ENCODE data around the gene MAVS. TPM values are rescaled to one million over a fixed set of nuclear protein-coding genes. Genes with fewer than 3 reads are reported as not detected.
"Not testable (repeated sequence)": the region's sequence is repeated elsewhere in the genome, so short reads cannot be mapped to it uniquely, and the experiment has no call there.

MAVS gene
- total RNA-seq, 1 donor from 2014 or later, result 40.2 TPM

DNA sequence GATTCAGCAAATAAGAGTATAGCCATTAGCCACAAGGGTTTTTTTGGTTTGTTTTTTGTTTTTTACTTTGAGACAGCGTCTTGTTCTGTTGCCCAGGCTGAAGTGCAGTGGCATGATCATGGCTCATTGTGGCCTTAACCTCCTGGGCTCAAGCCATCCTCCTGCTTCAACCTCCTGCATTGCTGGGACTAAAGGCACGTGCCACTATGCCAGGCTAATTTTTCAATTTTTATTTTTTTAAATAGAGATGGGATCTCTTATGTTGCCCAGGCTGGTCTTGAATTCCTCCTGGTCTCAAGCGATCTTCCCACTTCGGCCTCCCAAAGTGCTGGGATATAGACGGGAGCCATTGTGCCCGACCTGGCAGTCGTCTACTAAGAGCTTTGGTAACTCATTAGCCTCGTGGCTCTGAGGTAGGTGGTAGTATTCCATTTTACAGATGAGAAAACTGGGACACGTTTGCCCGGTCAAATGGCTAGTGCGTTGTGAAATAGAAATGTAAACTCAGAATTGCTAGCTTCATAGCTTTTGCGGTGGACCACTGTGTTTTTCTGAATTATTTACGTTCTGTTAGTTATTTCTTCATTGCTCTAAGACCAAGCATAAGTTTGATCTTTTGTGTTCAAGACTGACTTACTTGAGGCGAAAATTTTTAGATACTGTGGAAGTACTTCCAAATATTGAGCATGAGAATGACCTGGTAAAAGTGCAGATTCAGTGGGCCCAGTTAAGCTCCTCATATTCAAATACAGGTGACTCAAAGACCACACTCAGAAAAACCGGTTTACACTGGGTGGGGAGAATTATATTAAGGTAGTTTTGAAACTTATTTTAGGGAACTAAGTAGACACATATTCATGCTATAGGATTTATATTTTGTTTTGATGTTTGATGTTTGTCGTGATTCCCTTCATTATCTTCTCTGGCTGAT, 44.6 kb downstream of the MAVS start:
- Mint-ChIP-seq H3K4me1 (peaks cover 52% of the 10 kb centered on the region), H3K36me3 (ENCODE audit: low read depth) (peaks cover 42% of the 10 kb centered on the region), H3K4me3 (peak overlapping the region; percentile 100), H3K9me3 (no peaks in the 10 kb centered on the region), H3K27me3 (no peaks in the 10 kb centered on the region), H3K27ac (peak overlapping the region; percentile 99)
- no peak for DNase-seq
- intact Hi-C loops (cut with micrococcal nuclease), result no loop called here

- DNase-seq, result no peak
- Mint-ChIP-seq H3K9me3 (no peaks in the 10 kb centered on the region), H3K27me3 (no peaks in the 10 kb centered on the region), H3K27ac (no peak overlapping the region), H3K4me1 (peaks cover 55% of the 10 kb centered on the region), H3K4me3 (no peak overlapping the region), H3K36me3 (ENCODE audit: low read depth) (peaks cover 43% of the 10 kb centered on the region)
- intact Hi-C loops (cut with micrococcal nuclease), result no loop called here
These were observed 48.2 kb downstream of the MAVS start for GRCh38 chr20:3894796-3895195.

DNA sequence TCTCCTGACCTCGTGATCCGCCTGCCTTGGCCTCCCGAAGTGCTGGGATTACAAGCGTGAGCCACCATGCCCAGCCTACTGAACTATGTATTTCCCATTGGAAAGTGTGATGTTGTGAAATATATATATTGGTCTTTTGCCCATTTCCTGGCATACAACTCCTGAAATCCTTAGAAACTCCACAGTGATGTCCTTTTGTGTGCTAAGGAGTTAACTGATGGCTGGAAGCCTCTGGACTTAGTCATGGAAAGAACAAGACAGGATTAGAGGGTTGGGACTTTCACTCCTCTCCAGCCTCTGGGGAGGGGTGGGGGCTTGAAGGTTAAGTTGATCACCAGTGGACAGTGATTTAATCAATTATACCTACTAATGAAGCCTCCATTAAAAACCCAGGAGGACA, 49.7 kb downstream of the MAVS start:
- Mint-ChIP-seq H3K4me3 (no peak overlapping the region), H3K9me3 (no peaks in the 10 kb centered on the region), H3K27ac (no peak overlapping the region), H3K36me3 (ENCODE audit: low read depth) (peaks cover 29% of the 10 kb centered on the region), H3K27me3 (no peaks in the 10 kb centered on the region), H3K4me1 (peaks cover 53% of the 10 kb centered on the region)
- no peak for DNase-seq
- intact Hi-C loops (cut with micrococcal nuclease), result no loop called here

- peaks cover 54% of the 10 kb centered on the region for H3K4me1 Mint-ChIP-seq
- intact Hi-C loops (cut with micrococcal nuclease), result no loop called here
- peak overlapping the region; percentile 54 for H3K27ac Mint-ChIP-seq
- H3K36me3 Mint-ChIP-seq (ENCODE audit: low read depth), result peaks cover 22% of the 10 kb centered on the region
- no peak for DNase-seq
- no peak overlapping the region for H3K4me3 Mint-ChIP-seq
- H3K9me3 Mint-ChIP-seq, result no peaks in the 10 kb centered on the region
- H3K27me3 Mint-ChIP-seq, result no peaks in the 10 kb centered on the region
These were observed 50.4 kb downstream of the MAVS start for GRCh38 chr20:3896853-3897583.

DNA sequence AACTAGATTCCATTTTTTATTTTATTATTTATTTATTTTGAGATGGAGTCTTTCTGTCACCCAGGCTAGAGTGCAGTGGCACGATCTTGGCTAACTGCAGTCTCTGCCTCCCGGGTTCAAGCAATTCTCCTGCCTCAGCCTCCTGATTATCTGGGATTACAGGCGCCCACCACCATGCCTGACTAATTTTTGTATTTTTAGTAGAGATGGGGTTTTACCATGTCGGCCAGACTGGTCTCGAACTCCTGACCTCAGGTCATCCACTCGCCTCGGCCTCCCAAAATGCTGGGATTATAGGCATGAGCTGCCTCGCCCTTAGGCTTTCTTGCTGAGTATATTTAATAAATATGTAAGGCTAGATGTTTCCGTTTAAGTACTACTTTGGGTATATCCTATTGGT, 51.5 kb downstream of the MAVS start:
- H3K4me3 Mint-ChIP-seq; DNase-seq; H3K9me3 Mint-ChIP-seq; intact Hi-C loops (cut with micrococcal nuclease); H3K27ac Mint-ChIP-seq; H3K27me3 Mint-ChIP-seq: not testable (repeated sequence)
- Mint-ChIP-seq H3K4me1 (peaks cover 53% of the 10 kb centered on the region), H3K36me3 (ENCODE audit: low read depth) (peaks cover 14% of the 10 kb centered on the region)

- H3K4me1 Mint-ChIP-seq, result peaks cover 49% of the 10 kb centered on the region
- H3K27me3 Mint-ChIP-seq, result no peaks in the 10 kb centered on the region
- no peak overlapping the region for H3K4me3 Mint-ChIP-seq
- H3K36me3 Mint-ChIP-seq (ENCODE audit: low read depth), result peaks cover 11% of the 10 kb centered on the region
- no peak for DNase-seq
- intact Hi-C loops (cut with micrococcal nuclease), result no loop called here
- no peak overlapping the region for H3K27ac Mint-ChIP-seq
- H3K9me3 Mint-ChIP-seq, result no peaks in the 10 kb centered on the region
These were observed 52.0 kb downstream of the MAVS start for GRCh38 chr20:3898639-3899038.

- Mint-ChIP-seq H3K27me3 (no peaks in the 10 kb centered on the region), H3K4me3 (no peak overlapping the region), H3K9me3 (no peaks in the 10 kb centered on the region), H3K4me1 (peaks cover 52% of the 10 kb centered on the region), H3K36me3 (ENCODE audit: low read depth) (peaks cover 8% of the 10 kb centered on the region), H3K27ac (peak overlapping the region; percentile 80)
- intact Hi-C loops (cut with micrococcal nuclease), result no loop called here
- no peak for DNase-seq
These were observed 53.6 kb downstream of the MAVS start for GRCh38 chr20:3900187-3900604.

DNA sequence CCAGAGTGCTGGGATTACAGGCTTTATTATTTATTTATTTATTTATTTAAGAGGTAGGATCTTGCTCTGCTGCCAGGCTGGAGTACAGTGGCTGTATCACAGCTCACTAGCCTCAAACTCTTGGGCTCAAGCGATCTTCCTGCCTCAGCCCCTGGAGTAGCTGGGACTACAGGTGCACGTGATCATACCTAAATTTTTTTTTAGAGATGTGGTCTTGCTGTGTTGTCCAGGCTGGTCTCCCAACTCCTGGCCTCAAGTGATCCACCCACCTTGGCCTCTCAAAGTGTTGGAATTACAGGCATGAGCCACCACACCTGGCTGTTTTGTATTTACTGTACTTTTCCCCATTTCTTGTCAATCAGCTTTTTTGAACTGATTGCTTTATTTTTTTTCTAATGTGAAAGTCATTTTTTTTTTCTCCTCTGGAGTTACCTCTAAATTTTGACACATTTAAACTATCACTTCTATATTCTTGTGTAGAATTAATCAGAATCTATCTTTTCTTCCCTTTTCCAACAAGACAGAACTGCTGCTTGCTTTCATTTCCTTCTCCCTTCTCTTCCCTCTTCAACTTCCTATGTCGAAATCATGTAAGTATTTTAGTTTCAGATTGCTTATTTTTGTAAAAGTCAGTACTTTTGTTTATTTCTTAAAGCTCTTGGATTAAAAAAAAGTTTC, 54.5 kb downstream of the MAVS start:
- DNase-seq, result no peak
- H3K9me3 Mint-ChIP-seq, result no peaks in the 10 kb centered on the region
- no peaks in the 10 kb centered on the region for H3K27me3 Mint-ChIP-seq
- H3K36me3 Mint-ChIP-seq (ENCODE audit: low read depth), result peaks cover 8% of the 10 kb centered on the region
- intact Hi-C loops (cut with micrococcal nuclease), result no loop called here
- peaks cover 48% of the 10 kb centered on the region for H3K4me1 Mint-ChIP-seq
- peak overlapping the region; percentile 28 for H3K4me3 Mint-ChIP-seq
- peak overlapping the region; percentile 77 for H3K27ac Mint-ChIP-seq

- Mint-ChIP-seq H3K27me3 (no peaks in the 10 kb centered on the region), H3K9me3 (no peaks in the 10 kb centered on the region), H3K4me1 (peaks cover 47% of the 10 kb centered on the region), H3K27ac (peak overlapping the region; percentile 77), H3K4me3 (peak overlapping the region; percentile 28), H3K36me3 (ENCODE audit: low read depth) (peaks cover 6% of the 10 kb centered on the region)
- DNase-seq, result no peak
- intact Hi-C loops (cut with micrococcal nuclease), result no loop called here
These were observed 55.2 kb downstream of the MAVS start for GRCh38 chr20:3901706-3902440.

DNA sequence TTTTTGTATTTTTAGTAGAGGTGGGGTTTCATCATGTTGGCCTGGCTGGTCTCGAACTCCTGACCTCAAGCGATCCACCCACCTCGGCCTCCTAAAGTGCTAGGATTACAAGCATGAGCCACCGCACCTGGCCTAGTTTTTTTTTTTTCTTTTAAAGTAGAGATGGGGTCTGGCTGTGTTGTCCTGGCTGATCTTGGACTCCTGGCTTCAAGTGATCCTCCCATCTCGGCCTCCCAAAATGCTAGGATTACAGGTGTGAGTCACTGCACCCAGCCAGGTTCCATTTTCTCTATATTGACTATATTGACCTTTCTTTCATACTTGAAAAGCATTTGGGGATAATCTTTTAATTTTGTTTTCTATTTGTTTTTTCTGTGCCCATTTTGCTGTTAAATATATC, 55.8 kb downstream of the MAVS start:
- Mint-ChIP-seq H3K27ac (peak overlapping the region; percentile 11), H3K36me3 (ENCODE audit: low read depth) (peaks cover 2% of the 10 kb centered on the region), H3K27me3 (no peaks in the 10 kb centered on the region), H3K9me3 (no peaks in the 10 kb centered on the region), H3K4me3 (no peak overlapping the region), H3K4me1 (peaks cover 48% of the 10 kb centered on the region)
- intact Hi-C loops (cut with micrococcal nuclease), result no loop called here
- no peak for DNase-seq

- DNase-seq, result no peak
- intact Hi-C loops (cut with micrococcal nuclease), result no loop called here
- peaks cover 17% of the 10 kb centered on the region for H3K36me3 Mint-ChIP-seq (ENCODE audit: low read depth)
- H3K4me3 Mint-ChIP-seq, result no peak overlapping the region
- H3K4me1 Mint-ChIP-seq, result peaks cover 55% of the 10 kb centered on the region
- no peak overlapping the region for H3K27ac Mint-ChIP-seq
- H3K9me3 Mint-ChIP-seq, result no peaks in the 10 kb centered on the region
- no peaks in the 10 kb centered on the region for H3K27me3 Mint-ChIP-seq
These were observed 57.6 kb downstream of the MAVS start for GRCh38 chr20:3904224-3904623.

- DNase-seq, result no peak
- Mint-ChIP-seq H3K9me3 (no peaks in the 10 kb centered on the region), H3K27ac (peak overlapping the region; percentile 76), H3K36me3 (ENCODE audit: low read depth) (peaks cover 22% of the 10 kb centered on the region), H3K4me3 (no peak overlapping the region), H3K4me1 (peaks cover 50% of the 10 kb centered on the region), H3K27me3 (no peaks in the 10 kb centered on the region)
- intact Hi-C loops (cut with micrococcal nuclease), result no loop called here
These were observed 58.2 kb downstream of the MAVS start for GRCh38 chr20:3904857-3905256.

Measured in activated CD4-positive, alpha-beta T cell treated with anti-CD3 and anti-CD28 coated beads, Interleukin-2, amount 10 ng/mL, durations not matched to agents 24 days and 14 days (primary cell).